ENCODE data around the gene IFNAR1.

- TF ChIP-seq CTCF (conservative IDR thresholded peaks at IDR 0.05; ENCODE audit: low read length) = no peak
- no peak for TF ChIP-seq EZH2phosphoT487 (IDR thresholded peaks at IDR 0.05; ENCODE audit: borderline replicate concordance)
Observed at GRCh38 chr21:33305938-33306337, 18.8 kb upstream of the IFNAR1 start.

All from Loucy (cell line).